GM10248 (cell line): ENCODE measurements around the gene STK38.

Experiments used
- CTCF ChIA-PET: fragments of 300-600 bp; sonication (Branson Sonifier 250); formaldehyde crosslinking; extraction: SDS; loops from one replicate; lab custom pipeline; 2021; ENCODE audit warnings: antibody characterized with exemption; lab: Yijun Ruan, JAX
- POLR2A ChIA-PET: fragments of 350-650 bp; sonication (Branson Sonifier 250); formaldehyde crosslinking; extraction: SDS; loops from one replicate; lab custom pipeline; 2020; ENCODE audit warnings: antibody characterized with exemption; lab: Yijun Ruan, JAX
- DNase-seq: peaks from one replicate; pipeline ENCODE4 v3.0.0; 2012; ENCODE audit errors: extremely low spot score
- CTCF ChIP-seq: IDR thresholded peaks from 2 replicates; pipeline ENCODE4 v1.5.1; 2012; ENCODE audit warnings: mild to moderate bottlenecking, low read depth; ENCODE audit errors: extremely low read depth, missing control alignments, control extremely low read depth

Gene STK38

DNA sequence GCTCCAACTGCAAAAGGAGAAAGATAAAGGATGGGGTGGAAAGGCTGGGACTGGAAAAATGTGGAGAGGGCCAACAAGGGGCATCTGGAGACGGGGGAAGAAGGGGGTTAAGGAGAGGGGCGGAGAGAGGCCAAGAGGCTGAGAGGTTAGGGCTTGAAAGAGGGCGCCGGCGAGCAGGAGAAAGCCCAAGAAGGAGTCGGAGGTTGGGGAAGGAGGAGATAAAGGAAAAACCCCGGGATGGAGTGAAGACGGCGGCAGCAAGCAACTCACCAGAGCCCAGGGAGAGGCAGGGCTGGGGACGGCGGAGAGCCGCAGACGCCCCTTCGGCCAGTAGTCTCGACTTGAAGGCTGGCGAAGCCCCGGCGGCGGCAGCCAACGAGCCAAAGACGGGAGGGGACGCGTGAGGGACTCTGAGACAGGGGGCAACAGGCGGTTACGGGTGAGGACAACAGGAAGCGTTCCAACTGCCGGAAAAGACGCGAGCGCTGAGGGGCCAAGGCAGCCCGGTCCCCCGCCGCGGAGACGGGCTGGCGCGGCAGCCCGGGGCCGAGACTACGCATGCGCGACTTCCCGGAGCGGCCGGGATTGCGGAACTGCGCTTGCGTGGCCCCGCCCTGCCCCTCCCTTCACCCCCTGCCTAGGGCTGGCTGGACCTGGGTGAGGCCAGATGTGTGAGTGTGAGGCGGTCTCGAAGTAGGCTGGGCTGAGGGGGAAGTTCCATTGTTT, at the start of gene STK38:
TSS of gene STK38 (minus strand) at position 560 of the 726 bp plus-strand sequence. CDS start 7,277 bp downstream, outside the sequence.
- ChIA-PET CTCF (interaction anchor here (1.1 to 1.4 kb wide), 3 partner anchors 8 to 123 kb away, joined by 3 to 5 read pairs (median 4); no protein-coding TSS in a partner anchor), POLR2A (no interaction called here)
- TF ChIP-seq CTCF: peak; percentile 51
- peak; percentile 98 for DNase-seq

DNA sequence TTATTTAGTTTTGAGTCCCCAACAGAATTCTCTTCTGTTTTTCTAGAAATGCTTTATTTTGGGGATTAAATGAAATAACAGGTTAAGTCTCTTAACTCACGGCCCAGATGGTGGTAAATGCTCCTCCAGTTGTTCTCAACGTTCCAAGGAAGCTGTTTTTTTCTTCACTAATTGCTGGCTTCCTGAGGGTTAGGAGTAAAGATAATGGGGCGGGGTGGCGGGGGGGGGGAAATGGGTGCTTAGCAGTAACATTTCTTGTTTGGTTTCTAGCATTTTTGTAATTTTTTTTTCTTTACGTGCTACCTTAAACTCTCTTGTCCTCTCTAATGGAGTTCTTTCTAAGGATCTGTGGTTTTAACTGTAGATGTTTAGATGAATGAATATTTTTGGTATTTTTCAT, 49.1 kb upstream of the STK38 start:
- no peak for DNase-seq
- ChIA-PET CTCF (no interaction called here), POLR2A (interaction anchor here (0.6 to 7.3 kb wide), 16 partner anchors 13 to 551 kb away, joined by 3 to 108 read pairs (median 5); partner anchors contain the start of gene CDKN1A)
- no peak for TF ChIP-seq CTCF

GRCh38 chr6:36594816-36595643, 47.8 kb upstream of the STK38 start:
- no peak for TF ChIP-seq CTCF
- DNase-seq: no peak
- POLR2A ChIA-PET: interaction anchor here (0.5 to 7.3 kb wide), 4 partner anchors 14 to 172 kb away, joined by 4 to 108 read pairs (median 10); partner anchors contain the start of gene CDKN1A
- CTCF ChIA-PET: no interaction called here

DNA sequence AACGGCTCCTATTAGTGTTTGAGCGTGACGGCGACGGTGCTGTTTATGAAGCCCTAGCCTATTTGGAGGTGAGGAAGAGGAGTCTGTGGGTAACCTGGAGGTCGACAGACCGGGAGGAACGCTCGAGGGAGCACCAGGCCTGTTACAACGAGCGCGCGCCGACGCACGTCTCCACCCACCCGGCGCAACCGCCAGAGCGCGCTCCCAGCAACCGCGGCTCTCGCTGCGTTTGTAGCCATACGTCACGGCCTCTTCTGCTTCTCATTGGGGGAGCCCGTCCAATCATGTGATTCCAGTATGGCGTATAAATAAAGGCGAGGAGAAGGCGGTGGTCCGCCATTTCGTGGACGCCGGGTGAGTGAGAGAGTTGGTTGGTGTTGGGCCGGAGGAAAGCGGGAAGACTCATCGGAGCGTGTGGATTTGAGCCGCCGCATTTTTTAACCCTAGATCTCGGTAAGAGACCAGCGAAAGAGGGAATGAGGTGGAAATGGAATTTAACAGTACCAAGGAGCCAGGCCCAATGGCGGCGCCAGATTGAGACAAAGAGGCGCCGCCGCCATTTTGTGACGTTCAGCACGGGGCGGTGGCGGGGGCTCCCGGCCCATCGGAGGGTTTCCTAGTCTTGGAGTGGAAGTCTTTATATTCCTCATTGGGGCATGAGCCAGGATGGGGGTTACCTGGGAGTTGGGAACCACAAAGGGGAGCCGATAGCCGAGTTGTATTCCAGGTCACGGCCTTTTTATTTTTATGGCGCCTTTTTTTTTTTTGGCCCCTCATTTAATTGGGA, 46.9 kb upstream of the STK38 start, which contains the start of gene SRSF3:
TSS of gene SRSF3 (plus strand) at position 334 of the 787 bp plus-strand sequence. CDS start 2,401 bp downstream, outside the sequence.
- POLR2A ChIA-PET: interaction anchor here (0.6 to 7.3 kb wide), 6 partner anchors 15 to 336 kb away, joined by 3 to 108 read pairs (median 6); partner anchors contain the start of gene CDKN1A
- TF ChIP-seq CTCF: peak; percentile 43
- CTCF ChIA-PET: interaction anchor here (1.8 kb wide), 1 partner anchor 15 kb away, joined by 5 read pairs; no protein-coding TSS in a partner anchor
- peak; percentile 95 for DNase-seq

DNA sequence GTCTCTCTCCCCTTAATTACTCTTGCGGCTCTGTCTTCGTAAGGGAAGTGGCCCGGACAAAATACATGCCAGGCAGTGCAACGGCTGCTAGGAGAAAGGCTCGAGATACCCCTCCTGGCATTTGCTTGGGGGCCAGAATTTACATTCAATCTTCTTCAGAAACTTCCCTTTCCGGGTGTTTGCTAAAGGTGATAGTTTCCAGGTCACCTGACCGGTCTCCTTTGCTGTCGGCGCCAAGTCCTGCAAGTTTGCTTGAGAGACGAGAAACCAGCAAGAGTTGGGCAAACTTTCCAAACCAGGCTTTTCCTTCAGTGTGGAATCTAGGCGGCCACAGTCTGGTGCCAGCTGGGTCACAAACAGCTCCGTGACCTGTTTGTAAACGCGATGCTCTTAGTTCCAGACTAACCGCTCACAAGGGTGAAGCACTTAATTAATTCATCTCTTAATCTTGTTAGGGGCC, 46.3 kb upstream of the STK38 start:
- POLR2A ChIA-PET: interaction anchor here (0.6 to 1.1 kb wide), 5 partner anchors 15 to 337 kb away, joined by 3 to 9 read pairs (median 3); no protein-coding TSS in a partner anchor
- peak; percentile 58 for DNase-seq

More for the DNA sequence above, 46.3 kb upstream of the STK38 start:
- no peak for TF ChIP-seq CTCF
- CTCF ChIA-PET: interaction anchor here (1.1 to 1.8 kb wide), 2 partner anchors 14 to 88 kb away, joined by 3 to 5 read pairs; no protein-coding TSS in a partner anchor
